ENCODE results near the gene ZFYVE26. TPM values are rescaled to one million over a fixed set of nuclear protein-coding genes. Genes with fewer than 3 reads are reported as not detected.
A peak's percentile ranks its signal among the peaks of the same experiment; 100 is the strongest.
"Not testable (repeated sequence)": the region's sequence is repeated elsewhere in the genome, so short reads cannot be mapped to it uniquely, and the experiment has no call there.

Gene ZFYVE26
- total RNA-seq, 1 experiment from 2014 or later = 23.2 TPM

- peaks cover 10% of the 10 kb centered on the region for H3K36me3 Mint-ChIP-seq (ENCODE audit: insufficient read depth, unreplicated experiment)
- peaks cover 10% of the 10 kb centered on the region for H3K4me1 Mint-ChIP-seq (ENCODE audit: low read depth, unreplicated experiment)
- no peak for TF ChIP-seq CTCF (IDR thresholded peaks at IDR 0.05; ENCODE audit: insufficient read depth in 1 of 2, low read depth in 1 of 2, low read length in 1 of 2, severe bottlenecking in 1 of 2, unreplicated experiment in 1 of 2)
- DNase-seq = peak; percentile 17 to 52
- no peaks in the 10 kb centered on the region for H3K27me3 ChIP-seq (replicated peaks; ENCODE audit: control insufficient read depth, insufficient read depth, low read length)
- no peaks in the 10 kb centered on the region for H3K9me3 Mint-ChIP-seq (ENCODE audit: unreplicated experiment)
- peak overlapping the region; percentile 52 for H3K4me3 ChIP-seq (ENCODE audit: low read depth, low read length)
- peaks cover 8% of the 10 kb centered on the region; the same call in 1 of the 2 replicates for H3K4me1 ChIP-seq
- ChIA-PET CTCF (no interaction called here), POLR2A (no interaction called here)
- H3K27ac Mint-ChIP-seq (ENCODE audit: unreplicated experiment) = peak overlapping the region; percentile 86
- BruUV-seq (replicated peaks) = no TSS peak
- H3K36me3 ChIP-seq (ENCODE audit: control insufficient read depth, insufficient read depth, low read length) = no peaks in the 10 kb centered on the region
- no peaks in the 10 kb centered on the region for H3K27me3 Mint-ChIP-seq (ENCODE audit: insufficient read depth, unreplicated experiment)
- intact Hi-C loops (cut with micrococcal nuclease; ENCODE audit: unreplicated experiment) = no loop called here
- H3K4me3 Mint-ChIP-seq (ENCODE audit: unreplicated experiment) = peak overlapping the region; percentile 99
- no peaks in the 10 kb centered on the region for H3K9me3 ChIP-seq
Measured at GRCh38 chr14:67820428-67820971, 4.1 kb upstream of the ZFYVE26 start.

GRCh38 chr14:67819563-67820421, 3.4 kb upstream of the ZFYVE26 start, which contains the start of gene RAD51B:
Gene RAD51B (plus strand): TSS chr14:67819779.
- TSS peak; percentile 28 for BruUV-seq (replicated peaks)
- peaks cover 10% of the 10 kb centered on the region for H3K36me3 Mint-ChIP-seq (ENCODE audit: insufficient read depth, unreplicated experiment)
- Histone ChIP-seq H3K4me3 (ENCODE audit: low read depth, low read length) (peak within 1 kb of the TSS; percentile 52), H3K27me3 (replicated peaks; ENCODE audit: control insufficient read depth, insufficient read depth, low read length) (no peaks in the 10 kb centered on the region), H3K9me3 (no peaks in the 10 kb centered on the region), H3K36me3 (ENCODE audit: control insufficient read depth, insufficient read depth, low read length) (no peaks in the 10 kb centered on the region), H3K4me1 (peaks cover 12% of the 10 kb centered on the region)
- ChIA-PET CTCF (interaction anchor here (0.7 kb wide), 1 partner anchor 475 kb away, joined by 3 read pairs; no protein-coding TSS in a partner anchor), POLR2A (interaction anchor here (0.6 kb wide), 1 partner anchor 10 kb away, joined by 5 read pairs; no protein-coding TSS in a partner anchor)
- intact Hi-C loops (cut with micrococcal nuclease; ENCODE audit: unreplicated experiment) = no loop called here
- TF ChIP-seq CTCF (IDR thresholded peaks at IDR 0.05; ENCODE audit: insufficient read depth in 1 of 2, low read depth in 1 of 2, low read length in 1 of 2, severe bottlenecking in 1 of 2, unreplicated experiment in 1 of 2) = no peak
- H3K27ac Mint-ChIP-seq (ENCODE audit: unreplicated experiment) = peak within 1 kb of the TSS; percentile 86
- DNase-seq = peak; percentile 83 to 88
- no peaks in the 10 kb centered on the region for H3K9me3 Mint-ChIP-seq (ENCODE audit: unreplicated experiment)
- no peaks in the 10 kb centered on the region for H3K27me3 Mint-ChIP-seq (ENCODE audit: insufficient read depth, unreplicated experiment)
- H3K4me3 Mint-ChIP-seq (ENCODE audit: unreplicated experiment) = peak within 1 kb of the TSS; percentile 99
- H3K4me1 Mint-ChIP-seq (ENCODE audit: low read depth, unreplicated experiment) = peaks cover 10% of the 10 kb centered on the region

- H3K27me3 Mint-ChIP-seq (ENCODE audit: insufficient read depth, unreplicated experiment); BruUV-seq (replicated peaks); H3K9me3 ChIP-seq; H3K36me3 ChIP-seq (ENCODE audit: control insufficient read depth, insufficient read depth, low read length); POLR2A ChIA-PET; intact Hi-C loops (cut with micrococcal nuclease; ENCODE audit: unreplicated experiment); DNase-seq; H3K4me3 ChIP-seq (ENCODE audit: low read depth, low read length); H3K36me3 Mint-ChIP-seq (ENCODE audit: insufficient read depth, unreplicated experiment); H3K9me3 Mint-ChIP-seq (ENCODE audit: unreplicated experiment); CTCF ChIA-PET; H3K27me3 ChIP-seq (replicated peaks; ENCODE audit: control insufficient read depth, insufficient read depth, low read length): not testable (repeated sequence)
- H3K27ac Mint-ChIP-seq (ENCODE audit: unreplicated experiment) = peak overlapping the region; percentile 86
- H3K4me1 Mint-ChIP-seq (ENCODE audit: low read depth, unreplicated experiment) = peaks cover 10% of the 10 kb centered on the region
- H3K4me3 Mint-ChIP-seq (ENCODE audit: unreplicated experiment) = peak overlapping the region; percentile 99
- H3K4me1 ChIP-seq = peaks cover 12% of the 10 kb centered on the region
Measured at GRCh38 chr14:67818476-67818875, 2.1 kb upstream of the ZFYVE26 start.

All from Caco-2 (cell line).